Stomach (tissue), 9 donors: ENCODE measurements around the gene FAM114A1. TPM values are rescaled to one million over a fixed set of nuclear protein-coding genes. Genes with fewer than 3 reads are reported as not detected.
A peak's percentile ranks its signal among the peaks of the same experiment; 100 is the strongest.

ENCODE experiments used
- DNase-seq, 2 donors: peaks; one replicate each; pipeline versions ENCODE4 v3.0.0 to v3.0.0-alpha.2; 2013 to 2019
- H3K27ac ChIP-seq, 5 donors: fragments of 200-600 bp in 4 of 5; sonication (generic) in 4 of 5; one replicate each; pipeline ENCODE4 v1.5.1; 2013 to 2019; ENCODE audit warnings: mild to moderate bottlenecking in 1 of 5, moderate library complexity in 1 of 5
- H3K27me3 ChIP-seq, 3 donors: fragments of 200-600 bp; sonication (generic); one replicate each; pipeline ENCODE4 v1.5.1; 2017 to 2019; ENCODE audit warnings: mixed run types in 1 of 3
- H3K36me3 ChIP-seq, 4 donors: fragments of 200-600 bp; sonication (generic); 1 replicate in 3 of 4; 2 replicates in 1 of 4; pipeline ENCODE4 v1.5.1; 2016 to 2019
- H3K4me1 ChIP-seq, 4 donors: fragments of 200-600 bp; sonication (generic); one replicate each; pipeline ENCODE4 v1.5.1; 2016 to 2019
- H3K4me3 ChIP-seq, 4 donors: fragments of 200-600 bp; sonication (generic) in 3 of 4; one replicate each; pipeline ENCODE4 v1.5.1; 2016 to 2019; ENCODE audit warnings: mild to moderate bottlenecking in 1 of 4
- H3K9me3 ChIP-seq, 4 donors: fragments of 200-600 bp; sonication (generic); one replicate each; pipeline ENCODE4 v1.5.1; 2016 to 2019
- EP300 ChIP-seq: sonication (generic); formaldehyde crosslinking; IDR thresholded peaks from one replicate; pipeline ENCODE4 v1.6.1; 2017; ENCODE audit warnings: antibody characterized with exemption
- POLR2A ChIP-seq, 4 donors: fragments of 450-650 bp; IDR thresholded peaks; one replicate each; pipeline ENCODE4 v1.6.1; 2016; ENCODE audit warnings: antibody characterized with exemption in 4 of 4, control low read depth in 2 of 4, mild to moderate bottlenecking in 1 of 4, moderate library complexity in 1 of 4
- POLR2AphosphoS5 ChIP-seq, 3 donors: sonication (generic); formaldehyde crosslinking; IDR thresholded peaks; one replicate each; pipeline ENCODE4 v1.6.1; 2016; ENCODE audit warnings: antibody characterized with exemption in 3 of 3
- WGBS, 5 donors: extraction: QIAGEN DNeasy Blood & Tissue Kit in 3 of 5; methylation state at CpG; one replicate each; pipeline versions ENCODE4 v1.1.5 to v1.1.7; 2013 to 2018; 5-methylcytosine and 5-hydroxymethylcytosine counted together
- intact Hi-C: fragments of 100-400 bp; cut with DNase I; formaldehyde crosslinking; loops from one replicate; pipeline ENCODE4 v1.15.1; 2023; ENCODE audit warnings: low total_unique reads
- polyA plus RNA-seq, 3 donors: library from polyadenylated mRNA; stranded (reverse); fragments of 200-250 nt; gene quantifications; one replicate each; pipeline ENCODE4 v1.2.3, GENCODE V29; 2013
- total RNA-seq, 5 donors: library from RNA; depleted of rRNA; stranded (reverse); fragments of >200 nt; gene quantifications; one replicate each; pipeline versions ENCODE4 v1.1.0 to v1.2.3, GENCODE V29; 2014 to 2016
- TF ChIP-seq, protein P1 (sequence below), 7 experiments: fragments of 450-650 bp in 4 of 7; fragments of 200-600 bp in 3 of 7; sonication (generic) in 3 of 7; IDR thresholded peaks; one replicate each; pipeline ENCODE4 v1.5.1; 2016 to 2019; ENCODE audit warnings: antibody characterized with exemption in 7 of 7, control low read depth in 2 of 7, mild to moderate bottlenecking in 1 of 7
- donor health status: healthy with polysubstance abuse.
- donor health status: Bipolar disorder and iron deficiency.
- donor health status: healthy.

The FAM114A1 gene
- total and polyA plus RNA-seq, 8 donors = 10.4 to 149 (median 47.9) TPM

DNA sequence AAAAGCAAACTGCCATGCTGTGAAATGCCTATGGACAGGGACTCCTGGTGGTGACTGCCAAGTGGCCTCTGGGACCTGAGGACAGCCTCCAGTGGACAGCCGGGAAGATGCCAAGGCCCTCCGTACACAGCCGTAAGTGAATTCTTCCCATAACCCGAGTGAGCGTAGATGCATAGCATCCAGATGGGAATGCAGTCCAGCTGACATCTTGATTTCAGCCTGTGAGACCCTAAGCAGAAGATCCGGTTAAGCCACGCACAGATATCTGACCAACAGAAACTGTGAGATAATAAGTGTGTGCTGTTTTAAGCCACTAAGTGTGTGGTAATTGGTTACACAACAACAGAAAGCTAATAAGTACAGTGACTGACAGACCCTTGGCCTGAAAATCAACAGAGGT lies 108.7 kb downstream of the FAM114A1 start:
- intact Hi-C loops = no loop called here

GRCh38 chr4:38979081-38979480 lies 111.5 kb downstream of the FAM114A1 start:
- TF ChIP-seq EP300 (no peak), POLR2A (IDR thresholded peaks at IDR 0.05) (no peak), POLR2AphosphoS5 (IDR thresholded peaks at IDR 0.05) (no peak)
- TF ChIP-seq, protein P1, sequence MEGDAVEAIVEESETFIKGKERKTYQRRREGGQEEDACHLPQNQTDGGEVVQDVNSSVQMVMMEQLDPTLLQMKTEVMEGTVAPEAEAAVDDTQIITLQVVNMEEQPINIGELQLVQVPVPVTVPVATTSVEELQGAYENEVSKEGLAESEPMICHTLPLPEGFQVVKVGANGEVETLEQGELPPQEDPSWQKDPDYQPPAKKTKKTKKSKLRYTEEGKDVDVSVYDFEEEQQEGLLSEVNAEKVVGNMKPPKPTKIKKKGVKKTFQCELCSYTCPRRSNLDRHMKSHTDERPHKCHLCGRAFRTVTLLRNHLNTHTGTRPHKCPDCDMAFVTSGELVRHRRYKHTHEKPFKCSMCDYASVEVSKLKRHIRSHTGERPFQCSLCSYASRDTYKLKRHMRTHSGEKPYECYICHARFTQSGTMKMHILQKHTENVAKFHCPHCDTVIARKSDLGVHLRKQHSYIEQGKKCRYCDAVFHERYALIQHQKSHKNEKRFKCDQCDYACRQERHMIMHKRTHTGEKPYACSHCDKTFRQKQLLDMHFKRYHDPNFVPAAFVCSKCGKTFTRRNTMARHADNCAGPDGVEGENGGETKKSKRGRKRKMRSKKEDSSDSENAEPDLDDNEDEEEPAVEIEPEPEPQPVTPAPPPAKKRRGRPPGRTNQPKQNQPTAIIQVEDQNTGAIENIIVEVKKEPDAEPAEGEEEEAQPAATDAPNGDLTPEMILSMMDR (IDR thresholded peaks at IDR 0.05) = no peak
- WGBS, 5 donors = 82 to 87% (median 85%) methylated on average over 4 of the region's 4 CpGs
- Histone ChIP-seq H3K4me1 (no peaks in the 10 kb centered on the region), H3K9me3 (no peaks in the 10 kb centered on the region), H3K36me3 (no peaks in the 10 kb centered on the region), H3K27me3 (no peaks in the 10 kb centered on the region), H3K4me3 (no peak overlapping the region), H3K27ac (no peak overlapping the region)
- intact Hi-C loops = no loop called here
- no peak for DNase-seq

More for the DNA sequence above, 108.7 kb downstream of the FAM114A1 start:
- no peaks in the 10 kb centered on the region for H3K4me1 ChIP-seq
- WGBS, 5 donors = 84 to 92% (median 90%) methylated on average over 7 of the region's 7 CpGs
- TF ChIP-seq, protein P1 (IDR thresholded peaks at IDR 0.05) = no peak
- TF ChIP-seq POLR2AphosphoS5 (IDR thresholded peaks at IDR 0.05) = no peak
- TF ChIP-seq POLR2A (IDR thresholded peaks at IDR 0.05) = no peak
- no peak for TF ChIP-seq EP300
- no peak overlapping the region for H3K27ac ChIP-seq
- H3K4me3 ChIP-seq = no peak overlapping the region
- H3K27me3 ChIP-seq = no peaks in the 10 kb centered on the region
- no peaks in the 10 kb centered on the region for H3K9me3 ChIP-seq
- no peaks in the 10 kb centered on the region for H3K36me3 ChIP-seq
- DNase-seq = no peak

- H3K4me1 ChIP-seq = no peaks in the 10 kb centered on the region
- 75 to 85% (median 81%) methylated on average over 3 of the region's 3 CpGs for WGBS, 5 donors
- H3K27me3 ChIP-seq = no peaks in the 10 kb centered on the region
- TF ChIP-seq POLR2AphosphoS5 (IDR thresholded peaks at IDR 0.05) (no peak), EP300 (no peak), POLR2A (IDR thresholded peaks at IDR 0.05) (no peak)
- TF ChIP-seq, protein P1 (IDR thresholded peaks at IDR 0.05) = no peak
- intact Hi-C loops = no loop called here
- no peaks in the 10 kb centered on the region for H3K36me3 ChIP-seq
- H3K9me3 ChIP-seq = no peaks in the 10 kb centered on the region
- no peak overlapping the region for H3K4me3 ChIP-seq
- no peak overlapping the region for H3K27ac ChIP-seq
- no peak for DNase-seq
These were observed 112.1 kb downstream of the FAM114A1 start for GRCh38 chr4:38979511-38980230.

GRCh38 chr4:38980903-38981676 lies 113.5 kb downstream of the FAM114A1 start:
- no peak for DNase-seq
- Histone ChIP-seq H3K36me3 (no peaks in the 10 kb centered on the region), H3K27ac (peak overlapping the region in 1 of 5 donors; percentile 27), H3K9me3 (no peaks in the 10 kb centered on the region), H3K4me3 (no peak overlapping the region), H3K27me3 (no peaks in the 10 kb centered on the region), H3K4me1 (peaks cover 0 to 5% (median 2%) of the 10 kb centered on the region in 4 donors)
- no peak for TF ChIP-seq EP300
- TF ChIP-seq POLR2A (IDR thresholded peaks at IDR 0.05) = no peak
- TF ChIP-seq POLR2AphosphoS5 (IDR thresholded peaks at IDR 0.05) = no peak
- TF ChIP-seq, protein P1 (IDR thresholded peaks at IDR 0.05) = no peak
- intact Hi-C loops = no loop called here
- 61 to 77% (median 69%) methylated on average over 7 of the region's 7 CpGs for WGBS, 5 donors
